Measurements from ENCODE around the gene MTA3. TPM values are rescaled to one million over a fixed set of nuclear protein-coding genes. Genes with fewer than 3 reads are reported as not detected.

Gene MTA3
- total and polyA plus RNA-seq, 9 of the 15 experiments (the other 6 are each of a cell fraction or from before 2014, with no cell fraction given) = 12.4 to 39.6 (median 23.5) TPM

DNA sequence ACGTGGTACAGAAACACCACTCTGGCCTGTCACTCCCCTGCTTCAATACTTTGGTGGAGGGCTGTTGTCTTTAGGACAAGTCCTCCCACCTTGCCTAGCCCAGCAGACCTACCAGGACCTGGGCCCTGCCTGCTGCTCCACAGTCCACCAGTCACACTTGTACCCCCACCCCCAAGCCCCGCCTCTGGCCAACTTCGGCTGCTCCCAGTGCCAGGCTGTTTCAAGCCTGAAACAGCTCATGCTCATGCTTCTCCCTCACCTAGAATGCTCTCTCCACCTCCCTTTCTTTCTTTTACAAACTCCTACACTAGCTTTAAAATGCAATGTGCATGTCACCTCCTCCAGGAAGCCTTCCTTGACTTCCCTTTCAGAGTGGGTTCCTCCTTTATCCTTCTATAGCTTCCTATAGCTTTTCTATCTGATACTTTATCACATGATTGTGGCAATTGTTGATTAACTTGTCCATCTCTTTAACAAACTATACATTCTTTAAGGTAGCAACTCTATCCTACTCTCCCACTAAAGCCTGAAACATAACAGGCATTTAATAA, 200.3 kb downstream of the MTA3 start:
- H3K4me2 ChIP-seq (ENCODE audit: insufficient read depth, low read length) = no peak overlapping the region
- ChIA-PET CTCF (ENCODE audit: low intra/inter-chr PET ratio) (no interaction called here), POLR2A (no interaction called here)
- no peak overlapping the region for H3K4me3 ChIP-seq
- TF ChIP-seq SMARCA5 (IDR thresholded peaks at IDR 0.05) (peak; percentile 88; the same call in 1 of the 2 replicates), ZNF668 (CRISPR knock-in tag; IDR thresholded peaks at IDR 0.05) (no peak), ZNF436 (CRISPR knock-in tag; IDR thresholded peaks at IDR 0.05) (peak; percentile 88), KDM1A (IDR thresholded peaks at IDR 0.05) (peak; percentile 34 to 57; a peak in 3 of 4 replicates), ZFP36 (IDR thresholded peaks at IDR 0.05; ENCODE audit: low read depth, low read length, partially characterized antibody) (peak; percentile 99), FUS (optimal IDR thresholded peaks at IDR 0.05; ENCODE audit: low read depth, low read length) (no peak), RBM25 (IDR thresholded peaks at IDR 0.05; ENCODE audit: low read depth, low read length, severe bottlenecking) (peak; percentile 64), GTF2A2 (tag; IDR thresholded peaks at IDR 0.05) (no peak), PURB (CRISPR knock-in tag; IDR thresholded peaks at IDR 0.05; ENCODE audit: low read depth) (no peak), BCOR (IDR thresholded peaks at IDR 0.05) (peak; percentile 92), RCOR1 (IDR thresholded peaks at IDR 0.05; ENCODE audit: borderline replicate concordance in 1 of 2, low read depth in 2 of 2, low read length in 2 of 2) (peak in 1 of 2 experiments; percentile 18; a peak in 1 of 4 replicates), CAMTA2 (CRISPR knock-in tag; conservative IDR thresholded peaks at IDR 0.05) (no peak)
- intact Hi-C loops (cut with micrococcal nuclease) (no loop called here), in situ Hi-C loops (cut with MboI) (no loop called here)
- DNase-seq (ENCODE audit: extremely low read depth in 1 of 4, low spot score in 3 of 4) (no peak), FAIRE-seq (no peak), ATAC-seq (no peak)
- H3K36me3 ChIP-seq (ENCODE audit: control insufficient read depth, insufficient read depth, low read length) = no peaks in the 10 kb centered on the region
- no peaks in the 10 kb centered on the region for H3K79me2 ChIP-seq (ENCODE audit: control insufficient read depth, insufficient read depth, low read length)
- no TSS peak for BruUV-seq (replicated peaks)
- H2AFZ ChIP-seq (ENCODE audit: low read depth, low read length) = no peak overlapping the region
- H3K27ac ChIP-seq (ENCODE audit: extremely low read depth, low read depth, low read length) = no peak overlapping the region
- no peak overlapping the region for H3K9ac ChIP-seq (ENCODE audit: insufficient read depth in 1 of 2, low read depth in 2 of 2, low read length in 2 of 2)
- no peaks in the 10 kb centered on the region for H3K9me1 ChIP-seq (ENCODE audit: control insufficient read depth, insufficient read depth, low read length)
- peaks cover 0 to 16% of the 10 kb centered on the region in 2 experiments; a peak in 2 of 5 replicates for H3K4me1 ChIP-seq (replicated peaks in 1 of 2; ENCODE audit: control insufficient read depth in 2 of 2, insufficient read depth in 2 of 2, low read length in 2 of 2)
- H4K20me1 ChIP-seq (replicated peaks; ENCODE audit: control insufficient read depth, insufficient read depth, low read length) = no peaks in the 10 kb centered on the region
- 69% methylated on average over 3 of the region's 3 CpGs for WGBS (ENCODE audit: insufficient coverage, low coverage, missing lambda C conversion rate)
- no peaks in the 10 kb centered on the region for H3K9me3 ChIP-seq (replicated peaks; ENCODE audit: control insufficient read depth, insufficient read depth, low read depth, low read length)
- peaks cover 0 to 6% of the 10 kb centered on the region in 2 experiments; a peak in 2 of 5 replicates for H3K27me3 ChIP-seq (ENCODE audit: control insufficient read depth in 2 of 2, insufficient read depth in 2 of 2, low read length in 2 of 2)

Data from K562 (cell line).